Naive thymus-derived CD4-positive, alpha-beta T cell (primary cell): ENCODE measurements around the gene CA10. TPM values are rescaled to one million over a fixed set of nuclear protein-coding genes. Genes with fewer than 3 reads are reported as not detected.

ENCODE experiments used
- ATAC-seq: fragments of 150-1000 bp; cut with Tn5 transposase; 2 replicates; pipeline ENCODE4 v1.10.0; 2021; ENCODE audit warnings: mild to moderate bottlenecking, moderate library complexity
- CTCF ChIA-PET: fragments of 350-600 bp; sonication (Branson Sonifier 250); formaldehyde crosslinking; loops from one replicate; lab custom pipeline; 2021; ENCODE audit warnings: antibody characterized with exemption; lab: Charles Lee
- POLR2A ChIA-PET: fragments of 350-600 bp; sonication (Branson Sonifier 250); formaldehyde crosslinking; loops from one replicate; lab custom pipeline; 2021; ENCODE audit warnings: antibody characterized with exemption, inconsistent platforms; lab: Charles Lee
- DNase-seq, 9 donors: peaks; one replicate each; pipeline versions ENCODE4 v3.0.0 to v3.0.0-alpha.2; 2020 to 2022; ENCODE audit warnings: mixed read lengths in 1 of 9
- H3K27ac ChIP-seq: one replicate; pipeline ENCODE4 v1.7.0; 2013; ENCODE audit warnings: mild to moderate bottlenecking, low read depth, low read length, moderate library complexity
- H3K27me3 ChIP-seq, 2 donors: one replicate each; pipeline ENCODE4 v1.7.0; 2013; ENCODE audit warnings: low read length in 2 of 2, mild to moderate bottlenecking in 2 of 2, moderate library complexity in 2 of 2; ENCODE audit not compliant: control insufficient read depth in 2 of 2, insufficient read depth in 2 of 2
- H3K36me3 ChIP-seq, 3 experiments: 1 replicate in 2 of 3; 2 replicates in 1 of 3; pipeline ENCODE4 v1.7.0; 2013; ENCODE audit warnings: low read length in 3 of 3, mild to moderate bottlenecking in 3 of 3, moderate library complexity in 1 of 3; ENCODE audit not compliant: insufficient read depth in 3 of 3, control insufficient read depth in 2 of 3
- H3K4me1 ChIP-seq, 2 donors: one replicate each; pipeline ENCODE4 v1.7.0; 2013; ENCODE audit warnings: low read length in 2 of 2, mild to moderate bottlenecking in 2 of 2, moderate library complexity in 1 of 2; ENCODE audit not compliant: control insufficient read depth in 2 of 2, insufficient read depth in 2 of 2
- H3K4me3 ChIP-seq: 2 replicates; pipeline ENCODE4 v1.7.0; 2013; ENCODE audit warnings: mild to moderate bottlenecking, low read length
- H3K9me3 ChIP-seq, 3 experiments: 1 replicate in 2 of 3; 2 replicates in 1 of 3; pipeline ENCODE4 v1.7.0; 2013; ENCODE audit warnings: low read length in 3 of 3; ENCODE audit not compliant: control insufficient read depth in 2 of 3
- H3K27ac Mint-ChIP-seq, 9 donors: one replicate each; pipeline ENCODE4 v1.8.0; 2020 to 2022; ENCODE audit warnings: mixed read lengths in 9 of 9, mild to moderate bottlenecking in 8 of 9, moderate library complexity in 5 of 9, inconsistent platforms in 2 of 9
- H3K27me3 Mint-ChIP-seq, 5 donors: one replicate each; pipeline ENCODE4 v1.8.0; 2021 to 2022; ENCODE audit warnings: mixed read lengths in 5 of 5, mild to moderate bottlenecking in 1 of 5
- H3K36me3 Mint-ChIP-seq, 5 donors: one replicate each; pipeline ENCODE4 v1.8.0; 2020 to 2022; ENCODE audit warnings: mixed read lengths in 5 of 5, mild to moderate bottlenecking in 3 of 5, inconsistent platforms in 1 of 5
- H3K4me1 Mint-ChIP-seq, 7 donors: one replicate each; pipeline ENCODE4 v1.8.0; 2020 to 2022; ENCODE audit warnings: mixed read lengths in 7 of 7, mild to moderate bottlenecking in 3 of 7, inconsistent platforms in 1 of 7
- H3K4me3 Mint-ChIP-seq, 10 donors: one replicate each; pipeline ENCODE4 v1.8.0; 2020 to 2022; ENCODE audit warnings: mild to moderate bottlenecking in 10 of 10, mixed read lengths in 10 of 10, moderate library complexity in 6 of 10, inconsistent platforms in 2 of 10
- H3K9me3 Mint-ChIP-seq, 11 donors: one replicate each; pipeline ENCODE4 v1.8.0; 2020 to 2022; ENCODE audit warnings: mixed read lengths in 11 of 11, mild to moderate bottlenecking in 4 of 11, inconsistent platforms in 1 of 11, moderate library complexity in 1 of 11
- intact Hi-C, 2 donors: fragments of 100-400 bp; cut with micrococcal nuclease; formaldehyde crosslinking; loops; one replicate each; pipeline ENCODE4 v1.15.1; 2023
- polyA plus RNA-seq, 2 donors: library from polyadenylated mRNA; unstranded; fragments of 300-500 nt; fragmentation: Illumina TruSeq; gene quantifications; one replicate each; pipeline ENCODE4 v1.2.3, GENCODE V29; 2021
- total RNA-seq, 6 experiments: library from RNA in 5 of 6; stranded (reverse) in 5 of 6; gene quantifications; 1 replicate in 5 of 6; 2 replicates in 1 of 6; pipeline ENCODE4 v1.2.3 and lab custom pipeline; 2021 to 2026

CA10 gene
- total and polyA plus RNA-seq, 7 experiments from 2014 or later: not detected

- ChIA-PET POLR2A (no interaction called here), CTCF (no interaction called here)
- H3K27me3 ChIP-seq: no peaks in the 10 kb centered on the region
- no peak overlapping the region for H3K27ac ChIP-seq
- DNase-seq (no peak), ATAC-seq (no peak)
- no peak overlapping the region for H3K27ac Mint-ChIP-seq
- H3K4me3 Mint-ChIP-seq: no peak overlapping the region
- H3K4me1 Mint-ChIP-seq: no peaks in the 10 kb centered on the region
- H3K27me3 Mint-ChIP-seq: peaks cover 2 to 36% (median 18%) of the 10 kb centered on the region in 5 donors
- H3K9me3 Mint-ChIP-seq: no peaks in the 10 kb centered on the region
- H3K4me3 ChIP-seq: no peak overlapping the region
- H3K9me3 ChIP-seq: no peaks in the 10 kb centered on the region
- H3K36me3 ChIP-seq: no peaks in the 10 kb centered on the region
- no peaks in the 10 kb centered on the region for H3K4me1 ChIP-seq
- intact Hi-C loops: no loop called here
- no peaks in the 10 kb centered on the region for H3K36me3 Mint-ChIP-seq
Observed at GRCh38 chr17:51828901-51829300, 329.6 kb downstream of the CA10 start.

- CTCF ChIA-PET: no interaction called here
- H3K9me3 Mint-ChIP-seq: peaks cover 0 to 2% (median 0%) of the 10 kb centered on the region in 11 donors
- no peaks in the 10 kb centered on the region for H3K36me3 Mint-ChIP-seq
Observed at GRCh38 chr17:51827140-51827539, 331.4 kb downstream of the CA10 start.

GRCh38 chr17:51820766-51821165 is 337.7 kb downstream of the CA10 start:
- no peak overlapping the region for H3K4me3 Mint-ChIP-seq
- peaks cover 0 to 18% (median 12%) of the 10 kb centered on the region in 5 donors for H3K27me3 Mint-ChIP-seq
- peaks cover 0 to 2% (median 0%) of the 10 kb centered on the region in 7 donors for H3K4me1 Mint-ChIP-seq
- no peaks in the 10 kb centered on the region for H3K36me3 ChIP-seq
- no peak for ATAC-seq
- peaks cover 0 to 3% (median 0%) of the 10 kb centered on the region in 11 donors for H3K9me3 Mint-ChIP-seq
- ChIA-PET POLR2A (no interaction called here), CTCF (interaction anchor here (0.8 kb wide), 1 partner anchor 8 kb away, joined by 3 read pairs; no protein-coding TSS in a partner anchor)
- no peak overlapping the region for H3K27ac Mint-ChIP-seq
- H3K36me3 Mint-ChIP-seq: no peaks in the 10 kb centered on the region
- H3K4me1 ChIP-seq: no peaks in the 10 kb centered on the region
- no peaks in the 10 kb centered on the region for H3K9me3 ChIP-seq
- no peak overlapping the region for H3K27ac ChIP-seq
- intact Hi-C loops: no loop called here
- no peak overlapping the region for H3K4me3 ChIP-seq
- DNase-seq: no peak
- H3K27me3 ChIP-seq: no peaks in the 10 kb centered on the region

More at GRCh38 chr17:51827140-51827539, 331.4 kb downstream of the CA10 start:
- peaks cover 0 to 25% (median 18%) of the 10 kb centered on the region in 5 donors for H3K27me3 Mint-ChIP-seq
- no peaks in the 10 kb centered on the region for H3K4me1 Mint-ChIP-seq
- intact Hi-C loops: no loop called here
- H3K36me3 ChIP-seq: no peaks in the 10 kb centered on the region
- H3K9me3 ChIP-seq: no peaks in the 10 kb centered on the region
- H3K4me3 Mint-ChIP-seq: no peak overlapping the region
- H3K27ac Mint-ChIP-seq: no peak overlapping the region
- H3K4me1 ChIP-seq: no peaks in the 10 kb centered on the region
- H3K27me3 ChIP-seq: no peaks in the 10 kb centered on the region
- H3K27ac ChIP-seq: no peak overlapping the region
- no peak overlapping the region for H3K4me3 ChIP-seq
- ATAC-seq: no peak
- no peak for DNase-seq
- POLR2A ChIA-PET: no interaction called here

- POLR2A ChIA-PET: no interaction called here
- CTCF ChIA-PET: no interaction called here
- H3K4me1 ChIP-seq: no peaks in the 10 kb centered on the region
- no peak overlapping the region for H3K4me3 Mint-ChIP-seq
- H3K4me3 ChIP-seq: no peak overlapping the region
- no peaks in the 10 kb centered on the region for H3K27me3 ChIP-seq
- no peak for ATAC-seq
- DNase-seq: no peak
- no peak overlapping the region for H3K27ac ChIP-seq
- peaks cover 0 to 18% (median 12%) of the 10 kb centered on the region in 5 donors for H3K27me3 Mint-ChIP-seq
- intact Hi-C loops: no loop called here
- H3K27ac Mint-ChIP-seq: no peak overlapping the region
- H3K36me3 Mint-ChIP-seq: no peaks in the 10 kb centered on the region
- no peaks in the 10 kb centered on the region for H3K36me3 ChIP-seq
- H3K4me1 Mint-ChIP-seq: peaks cover 0 to 2% (median 0%) of the 10 kb centered on the region in 7 donors
- H3K9me3 Mint-ChIP-seq: peaks cover 0 to 3% (median 0%) of the 10 kb centered on the region in 11 donors
- H3K9me3 ChIP-seq: no peaks in the 10 kb centered on the region
Observed at GRCh38 chr17:51820252-51820651, 338.3 kb downstream of the CA10 start.

GRCh38 chr17:51819341-51820219 is 338.9 kb downstream of the CA10 start:
- Histone ChIP-seq H3K27ac (no peak overlapping the region), H3K4me3 (no peak overlapping the region), H3K27me3 (no peaks in the 10 kb centered on the region), H3K9me3 (no peaks in the 10 kb centered on the region), H3K4me1 (no peaks in the 10 kb centered on the region), H3K36me3 (no peaks in the 10 kb centered on the region)
- H3K27ac Mint-ChIP-seq: no peak overlapping the region
- peaks cover 0 to 18% (median 12%) of the 10 kb centered on the region in 5 donors for H3K27me3 Mint-ChIP-seq
- CTCF ChIA-PET: no interaction called here
- intact Hi-C loops: no loop called here
- DNase-seq (no peak), ATAC-seq (no peak)
- POLR2A ChIA-PET: no interaction called here
- H3K4me1 Mint-ChIP-seq: peaks cover 0 to 2% (median 0%) of the 10 kb centered on the region in 7 donors
- H3K4me3 Mint-ChIP-seq: no peak overlapping the region
- H3K36me3 Mint-ChIP-seq: no peaks in the 10 kb centered on the region
- H3K9me3 Mint-ChIP-seq: peaks cover 0 to 3% (median 0%) of the 10 kb centered on the region in 11 donors

GRCh38 chr17:51818777-51819176 is 339.7 kb downstream of the CA10 start:
- no peaks in the 10 kb centered on the region for H3K27me3 ChIP-seq
- H3K4me1 ChIP-seq: no peaks in the 10 kb centered on the region
- Mint-ChIP-seq H3K4me1 (peaks cover 0 to 2% (median 0%) of the 10 kb centered on the region in 7 donors), H3K27ac (no peak overlapping the region), H3K9me3 (peaks cover 0 to 3% (median 0%) of the 10 kb centered on the region in 11 donors), H3K4me3 (no peak overlapping the region), H3K36me3 (no peaks in the 10 kb centered on the region), H3K27me3 (peaks cover 0 to 18% (median 12%) of the 10 kb centered on the region in 5 donors)
- no peak overlapping the region for H3K27ac ChIP-seq
- no peaks in the 10 kb centered on the region for H3K9me3 ChIP-seq
- DNase-seq (no peak), ATAC-seq (no peak)
- CTCF ChIA-PET: no interaction called here
- intact Hi-C loops: no loop called here
- H3K4me3 ChIP-seq: no peak overlapping the region
- H3K36me3 ChIP-seq: no peaks in the 10 kb centered on the region
- POLR2A ChIA-PET: no interaction called here
